Measurements from ENCODE around the gene ATAD2B.

DNA sequence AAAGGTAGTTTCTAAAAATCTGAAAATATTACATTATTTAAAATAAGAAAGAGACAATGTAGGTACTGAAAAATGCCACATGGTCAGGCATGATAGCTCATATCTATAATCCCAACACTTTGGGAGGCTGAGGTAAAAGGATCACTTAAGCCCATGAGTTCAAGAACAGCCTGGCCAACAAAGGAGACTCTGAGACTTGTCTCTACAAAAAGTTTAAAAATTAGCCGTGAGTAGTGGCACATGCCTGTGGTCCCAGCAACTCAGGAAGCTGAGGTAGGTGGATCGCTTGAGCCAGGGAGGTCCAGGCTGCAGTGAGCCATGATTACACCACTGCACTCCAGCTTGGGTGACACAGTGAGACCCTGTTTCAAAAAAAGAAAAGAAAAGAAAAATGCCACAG is 21.8 kb downstream of the ATAD2B start:
- no peak for TF ChIP-seq POLR2A (IDR thresholded peaks at IDR 0.05)
- TF ChIP-seq, protein P1, sequence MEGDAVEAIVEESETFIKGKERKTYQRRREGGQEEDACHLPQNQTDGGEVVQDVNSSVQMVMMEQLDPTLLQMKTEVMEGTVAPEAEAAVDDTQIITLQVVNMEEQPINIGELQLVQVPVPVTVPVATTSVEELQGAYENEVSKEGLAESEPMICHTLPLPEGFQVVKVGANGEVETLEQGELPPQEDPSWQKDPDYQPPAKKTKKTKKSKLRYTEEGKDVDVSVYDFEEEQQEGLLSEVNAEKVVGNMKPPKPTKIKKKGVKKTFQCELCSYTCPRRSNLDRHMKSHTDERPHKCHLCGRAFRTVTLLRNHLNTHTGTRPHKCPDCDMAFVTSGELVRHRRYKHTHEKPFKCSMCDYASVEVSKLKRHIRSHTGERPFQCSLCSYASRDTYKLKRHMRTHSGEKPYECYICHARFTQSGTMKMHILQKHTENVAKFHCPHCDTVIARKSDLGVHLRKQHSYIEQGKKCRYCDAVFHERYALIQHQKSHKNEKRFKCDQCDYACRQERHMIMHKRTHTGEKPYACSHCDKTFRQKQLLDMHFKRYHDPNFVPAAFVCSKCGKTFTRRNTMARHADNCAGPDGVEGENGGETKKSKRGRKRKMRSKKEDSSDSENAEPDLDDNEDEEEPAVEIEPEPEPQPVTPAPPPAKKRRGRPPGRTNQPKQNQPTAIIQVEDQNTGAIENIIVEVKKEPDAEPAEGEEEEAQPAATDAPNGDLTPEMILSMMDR (IDR thresholded peaks at IDR 0.05) = no peak

Data from heart left ventricle (tissue), 13 donors.